ENCODE data around the gene PCED1B.

- TF ChIP-seq ZNF24 (tag by site-specific recombination; IDR thresholded peaks at IDR 0.05) (no peak), PATZ1 (tag by site-specific recombination; IDR thresholded peaks at IDR 0.05) (no peak), ZNF175 (tag by site-specific recombination; IDR thresholded peaks at IDR 0.05) (no peak), SP2 (tag by site-specific recombination; IDR thresholded peaks at IDR 0.05) (no peak), REST (tag by site-specific recombination; IDR thresholded peaks at IDR 0.05) (no peak), YY1 (tag by site-specific recombination; IDR thresholded peaks at IDR 0.05) (no peak), ZNF274 (IDR thresholded peaks at IDR 0.05; ENCODE audit: low read length) (no peak), ZNF274 (tag by site-specific recombination; IDR thresholded peaks at IDR 0.05; ENCODE audit: borderline replicate concordance) (no peak), SP3 (tag by site-specific recombination; IDR thresholded peaks at IDR 0.05) (no peak), ZNF433 (tag by site-specific recombination; IDR thresholded peaks at IDR 0.05; ENCODE audit: low read depth) (no peak), KLF9 (tag by site-specific recombination; IDR thresholded peaks at IDR 0.05; ENCODE audit: low read depth) (no peak), ZBTB11 (tag by site-specific recombination; conservative IDR thresholded peaks at IDR 0.05; ENCODE audit: low read depth) (no peak)
- TF ChIP-seq, protein P1, sequence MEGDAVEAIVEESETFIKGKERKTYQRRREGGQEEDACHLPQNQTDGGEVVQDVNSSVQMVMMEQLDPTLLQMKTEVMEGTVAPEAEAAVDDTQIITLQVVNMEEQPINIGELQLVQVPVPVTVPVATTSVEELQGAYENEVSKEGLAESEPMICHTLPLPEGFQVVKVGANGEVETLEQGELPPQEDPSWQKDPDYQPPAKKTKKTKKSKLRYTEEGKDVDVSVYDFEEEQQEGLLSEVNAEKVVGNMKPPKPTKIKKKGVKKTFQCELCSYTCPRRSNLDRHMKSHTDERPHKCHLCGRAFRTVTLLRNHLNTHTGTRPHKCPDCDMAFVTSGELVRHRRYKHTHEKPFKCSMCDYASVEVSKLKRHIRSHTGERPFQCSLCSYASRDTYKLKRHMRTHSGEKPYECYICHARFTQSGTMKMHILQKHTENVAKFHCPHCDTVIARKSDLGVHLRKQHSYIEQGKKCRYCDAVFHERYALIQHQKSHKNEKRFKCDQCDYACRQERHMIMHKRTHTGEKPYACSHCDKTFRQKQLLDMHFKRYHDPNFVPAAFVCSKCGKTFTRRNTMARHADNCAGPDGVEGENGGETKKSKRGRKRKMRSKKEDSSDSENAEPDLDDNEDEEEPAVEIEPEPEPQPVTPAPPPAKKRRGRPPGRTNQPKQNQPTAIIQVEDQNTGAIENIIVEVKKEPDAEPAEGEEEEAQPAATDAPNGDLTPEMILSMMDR (tag by site-specific recombination; IDR thresholded peaks at IDR 0.05): no peak
- TF ChIP-seq, protein P2, sequence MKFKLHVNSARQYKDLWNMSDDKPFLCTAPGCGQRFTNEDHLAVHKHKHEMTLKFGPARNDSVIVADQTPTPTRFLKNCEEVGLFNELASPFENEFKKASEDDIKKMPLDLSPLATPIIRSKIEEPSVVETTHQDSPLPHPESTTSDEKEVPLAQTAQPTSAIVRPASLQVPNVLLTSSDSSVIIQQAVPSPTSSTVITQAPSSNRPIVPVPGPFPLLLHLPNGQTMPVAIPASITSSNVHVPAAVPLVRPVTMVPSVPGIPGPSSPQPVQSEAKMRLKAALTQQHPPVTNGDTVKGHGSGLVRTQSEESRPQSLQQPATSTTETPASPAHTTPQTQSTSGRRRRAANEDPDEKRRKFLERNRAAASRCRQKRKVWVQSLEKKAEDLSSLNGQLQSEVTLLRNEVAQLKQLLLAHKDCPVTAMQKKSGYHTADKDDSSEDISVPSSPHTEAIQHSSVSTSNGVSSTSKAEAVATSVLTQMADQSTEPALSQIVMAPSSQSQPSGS (tag by site-specific recombination; IDR thresholded peaks at IDR 0.05; ENCODE audit: low read depth): no peak
- TF ChIP-seq, protein P3, sequence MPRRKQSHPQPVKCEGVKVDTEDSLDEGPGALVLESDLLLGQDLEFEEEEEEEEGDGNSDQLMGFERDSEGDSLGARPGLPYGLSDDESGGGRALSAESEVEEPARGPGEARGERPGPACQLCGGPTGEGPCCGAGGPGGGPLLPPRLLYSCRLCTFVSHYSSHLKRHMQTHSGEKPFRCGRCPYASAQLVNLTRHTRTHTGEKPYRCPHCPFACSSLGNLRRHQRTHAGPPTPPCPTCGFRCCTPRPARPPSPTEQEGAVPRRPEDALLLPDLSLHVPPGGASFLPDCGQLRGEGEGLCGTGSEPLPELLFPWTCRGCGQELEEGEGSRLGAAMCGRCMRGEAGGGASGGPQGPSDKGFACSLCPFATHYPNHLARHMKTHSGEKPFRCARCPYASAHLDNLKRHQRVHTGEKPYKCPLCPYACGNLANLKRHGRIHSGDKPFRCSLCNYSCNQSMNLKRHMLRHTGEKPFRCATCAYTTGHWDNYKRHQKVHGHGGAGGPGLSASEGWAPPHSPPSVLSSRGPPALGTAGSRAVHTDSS (tag by site-specific recombination; IDR thresholded peaks at IDR 0.05): no peak
These were observed 139.8 kb downstream of the PCED1B start for GRCh38 chr12:47219243-47219642.

All from HEK293 (cell line).